Panc1 (cell line): ENCODE data around the gene POLE. TPM values are rescaled to one million over a fixed set of nuclear protein-coding genes. Genes with fewer than 3 reads are reported as not detected.

ENCODE experiments used
- ATAC-seq: fragments of 200-7000 bp; cut with Tn5 transposase; 2 replicates; pipeline ENCODE4 v1.9.1; 2020; ENCODE audit warnings: mild to moderate bottlenecking, moderate library complexity
- BruUV-seq: library from RNA; stranded (reverse); fragments of 400-500 nt; replicated peaks from 2 replicates; lab custom pipeline; 2021; lab: Mats Ljungman, UMichigan
- CTCF ChIA-PET: fragments of 300-600 bp; sonication (Branson Sonifier 250); formaldehyde crosslinking; loops from one replicate; lab custom pipeline; 2022; ENCODE audit warnings: antibody characterized with exemption; lab: Charles Lee
- POLR2A ChIA-PET: fragments of 300-600 bp; sonication (Branson Sonifier 250); formaldehyde crosslinking; loops from one replicate; lab custom pipeline; 2022; ENCODE audit warnings: antibody characterized with exemption; lab: Charles Lee
- DNase-seq: peaks from one replicate; pipeline ENCODE4 v3.0.0-alpha.2; 2010; ENCODE audit warnings: low read depth, low spot score
- H3K27ac ChIP-seq: 2 replicates; pipeline ENCODE4 v1.5.1; 2011; ENCODE audit warnings: mild to moderate bottlenecking, low read length, inconsistent platforms
- H3K27me3 ChIP-seq: fragments of 200-500 bp; sonication (Bioruptor generic); 2 replicates; pipeline ENCODE4 v1.6.0; 2014; ENCODE audit warnings: low read length, inconsistent platforms; ENCODE audit not compliant: control insufficient read depth, insufficient read depth
- H3K36me3 ChIP-seq: fragments of 200-500 bp; sonication (Bioruptor generic); 2 replicates; pipeline ENCODE4 v1.5.1; 2014; ENCODE audit warnings: inconsistent platforms, mild to moderate bottlenecking, low read length, moderate library complexity; ENCODE audit not compliant: control insufficient read depth, insufficient read depth
- H3K4me1 ChIP-seq: 2 replicates; pipeline ENCODE4 v1.5.1; 2011; ENCODE audit warnings: inconsistent platforms, mild to moderate bottlenecking, low read length, moderate library complexity; ENCODE audit not compliant: control insufficient read depth, insufficient read depth
- H3K4me3 ChIP-seq, 2 experiments: 2 replicates each; pipeline ENCODE4 v1.5.1; 2011 to 2012; ENCODE audit warnings: low read depth in 2 of 2, low read length in 2 of 2, mild to moderate bottlenecking in 2 of 2, inconsistent platforms in 1 of 2, moderate library complexity in 1 of 2
- H3K9me3 ChIP-seq: fragments of 200-500 bp; sonication (Bioruptor generic); 2 replicates; pipeline ENCODE4 v1.5.1; 2014; ENCODE audit warnings: low read depth, mild to moderate bottlenecking, inconsistent platforms, low read length, moderate library complexity; ENCODE audit not compliant: control insufficient read depth, insufficient read depth
- POLR2AphosphoS5 ChIP-seq: IDR thresholded peaks from 2 replicates; pipeline ENCODE4 v1.6.1; 2012; ENCODE audit warnings: mild to moderate bottlenecking, low read depth, low read length, moderate library complexity
- REST ChIP-seq, 2 experiments: IDR thresholded peaks; 2 replicates each; pipeline ENCODE4 v1.6.1; 2011 to 2012; ENCODE audit warnings: low read depth in 2 of 2, control low read depth in 1 of 2, low read length in 1 of 2, mild to moderate bottlenecking in 1 of 2, moderate library complexity in 1 of 2; ENCODE audit not compliant: insufficient read depth in 1 of 2
- SIN3A ChIP-seq: IDR thresholded peaks from 2 replicates; pipeline ENCODE4 v1.6.1; 2012; ENCODE audit warnings: low read depth, mild to moderate bottlenecking, low read length, moderate library complexity, borderline replicate concordance; ENCODE audit not compliant: insufficient read depth
- TCF7L2 ChIP-seq: IDR thresholded peaks from 2 replicates; pipeline ENCODE4 v1.6.1; 2011; ENCODE audit warnings: mild to moderate bottlenecking, low read depth, low read length, inconsistent platforms
- in situ Hi-C: cut with HindIII; loops from 2 replicates; pipeline ENCODE4 v1.10.0; 2016; ENCODE audit warnings: low sequenced_read_pairs, low pct_unique_long_range_greater_than_20kb
- intact Hi-C: fragments of 100-400 bp; cut with micrococcal nuclease; formaldehyde crosslinking; loops from one replicate; pipeline ENCODE4 v1.10.0; 2022; ENCODE audit not compliant: unreplicated experiment
- total RNA-seq: library from RNA; stranded (reverse); gene quantifications from one replicate; pipeline ENCODE4 v1.2.1, GENCODE V29; 2021; ENCODE audit not compliant: unreplicated experiment
- TF ChIP-seq, protein P1 (sequence below): fragments of 450-650 bp; IDR thresholded peaks from 2 replicates; pipeline ENCODE4 v1.5.1; 2017; ENCODE audit warnings: mild to moderate bottlenecking

The POLE gene
- total RNA-seq, 1 experiment from 2014 or later: 112 TPM

DNA sequence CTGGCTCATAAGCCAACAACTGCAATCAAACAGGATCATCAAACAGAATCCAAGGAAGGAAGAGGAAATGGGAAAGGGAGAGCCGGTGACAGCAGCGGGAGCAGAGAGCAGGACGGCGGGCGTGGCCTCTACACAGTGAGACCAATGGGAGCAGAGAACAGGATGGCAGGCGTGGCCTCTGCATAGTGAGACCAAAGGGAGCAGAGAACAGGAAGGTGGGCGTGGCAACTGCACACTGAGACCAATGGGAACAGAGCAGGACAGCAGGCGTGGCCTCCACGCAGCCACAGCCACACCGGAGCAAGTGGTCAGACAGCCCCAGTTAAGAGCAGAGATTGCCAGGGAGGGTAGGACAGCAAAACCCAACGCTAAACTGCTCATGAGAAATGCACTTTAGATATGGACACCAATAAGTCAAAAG, 93.2 kb downstream of the POLE start:
- no peaks in the 10 kb centered on the region for H3K36me3 ChIP-seq
- no peaks in the 10 kb centered on the region for H3K9me3 ChIP-seq
- peak overlapping the region; percentile 44; the same call in 1 of the 2 replicates for H3K27ac ChIP-seq
- H3K4me1 ChIP-seq: peaks cover 7% of the 10 kb centered on the region
- CTCF ChIA-PET: no interaction called here
- H3K27me3 ChIP-seq: no peaks in the 10 kb centered on the region
- BruUV-seq: no TSS peak
- POLR2A ChIA-PET: no interaction called here
- ATAC-seq (peak; percentile 95), DNase-seq (peak; percentile 63)
- in situ Hi-C loops: no loop called here
- intact Hi-C loops: no loop called here
- TF ChIP-seq REST (IDR thresholded peaks at IDR 0.05; ENCODE audit: insufficient read depth in 1 of 2, low read depth in 2 of 2, low read length in 1 of 2): no peak
- TF ChIP-seq TCF7L2: no peak
- TF ChIP-seq, protein P1, sequence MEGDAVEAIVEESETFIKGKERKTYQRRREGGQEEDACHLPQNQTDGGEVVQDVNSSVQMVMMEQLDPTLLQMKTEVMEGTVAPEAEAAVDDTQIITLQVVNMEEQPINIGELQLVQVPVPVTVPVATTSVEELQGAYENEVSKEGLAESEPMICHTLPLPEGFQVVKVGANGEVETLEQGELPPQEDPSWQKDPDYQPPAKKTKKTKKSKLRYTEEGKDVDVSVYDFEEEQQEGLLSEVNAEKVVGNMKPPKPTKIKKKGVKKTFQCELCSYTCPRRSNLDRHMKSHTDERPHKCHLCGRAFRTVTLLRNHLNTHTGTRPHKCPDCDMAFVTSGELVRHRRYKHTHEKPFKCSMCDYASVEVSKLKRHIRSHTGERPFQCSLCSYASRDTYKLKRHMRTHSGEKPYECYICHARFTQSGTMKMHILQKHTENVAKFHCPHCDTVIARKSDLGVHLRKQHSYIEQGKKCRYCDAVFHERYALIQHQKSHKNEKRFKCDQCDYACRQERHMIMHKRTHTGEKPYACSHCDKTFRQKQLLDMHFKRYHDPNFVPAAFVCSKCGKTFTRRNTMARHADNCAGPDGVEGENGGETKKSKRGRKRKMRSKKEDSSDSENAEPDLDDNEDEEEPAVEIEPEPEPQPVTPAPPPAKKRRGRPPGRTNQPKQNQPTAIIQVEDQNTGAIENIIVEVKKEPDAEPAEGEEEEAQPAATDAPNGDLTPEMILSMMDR: no peak
- TF ChIP-seq POLR2AphosphoS5: no peak
- TF ChIP-seq SIN3A: no peak
- peak overlapping the region; percentile 14 to 34; a peak in 3 of 4 replicates for H3K4me3 ChIP-seq

DNA sequence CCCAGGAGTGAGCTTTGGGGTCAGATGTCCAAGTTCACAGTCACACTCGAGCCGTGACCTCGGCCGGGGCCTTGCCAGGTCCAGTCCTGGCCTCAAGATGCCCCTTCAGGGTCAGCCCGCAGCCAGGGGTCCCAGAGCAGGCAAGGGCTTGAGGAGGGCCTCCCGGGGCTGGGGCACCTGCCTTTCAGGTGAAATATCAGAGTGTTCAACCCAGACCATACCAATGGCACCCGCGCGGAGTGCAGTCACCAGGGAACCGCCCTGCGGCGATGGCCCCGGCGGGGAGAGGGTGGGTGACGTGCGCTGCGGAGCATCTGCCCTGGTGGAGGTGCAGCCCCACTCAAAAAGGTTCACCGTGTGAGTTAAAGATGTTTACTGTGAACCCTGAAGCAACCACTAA, 93.6 kb downstream of the POLE start:
- Histone ChIP-seq H3K4me1 (peaks cover 7% of the 10 kb centered on the region), H3K27ac (peak overlapping the region; percentile 44; the same call in 1 of the 2 replicates), H3K36me3 (no peaks in the 10 kb centered on the region), H3K4me3 (peak overlapping the region; percentile 14 to 23; a peak in 3 of 4 replicates), H3K27me3 (no peaks in the 10 kb centered on the region), H3K9me3 (no peaks in the 10 kb centered on the region)
- no peak for DNase-seq
- in situ Hi-C loops (no loop called here), intact Hi-C loops (no loop called here)
- TF ChIP-seq, protein P1: no peak
- TF ChIP-seq TCF7L2: no peak
- TF ChIP-seq REST (IDR thresholded peaks at IDR 0.05; ENCODE audit: insufficient read depth in 1 of 2, low read depth in 2 of 2, low read length in 1 of 2): no peak
- TF ChIP-seq POLR2AphosphoS5: no peak
- no peak for TF ChIP-seq SIN3A
- ChIA-PET CTCF (no interaction called here), POLR2A (no interaction called here)
- BruUV-seq: no TSS peak
- ATAC-seq: no peak
